GM21529 (cell line): Measurements from ENCODE around the gene ARHGAP1.

Experiments
- ATAC-seq: cut with Tn5 transposase; IDR thresholded peaks from one replicate; pipeline ENCODE4 v1.9.1; 2021; ENCODE audit not compliant: unreplicated experiment

Gene ARHGAP1

GRCh38 chr11:46695345-46696211 is 4.8 kb downstream of the ARHGAP1 start:
- ATAC-seq: no peak

- no peak for ATAC-seq
These were observed 5.8 kb downstream of the ARHGAP1 start for GRCh38 chr11:46694607-46695006.

- no peak for ATAC-seq
These were observed 6.3 kb downstream of the ARHGAP1 start for GRCh38 chr11:46694072-46694471.

GRCh38 chr11:46693597-46694012 is 6.8 kb downstream of the ARHGAP1 start:
- no peak for ATAC-seq

- no peak for ATAC-seq
These were observed 8.0 kb downstream of the ARHGAP1 start for GRCh38 chr11:46692450-46692849.

- no peak for ATAC-seq
These were observed 9.7 kb downstream of the ARHGAP1 start for GRCh38 chr11:46690702-46691101.

GRCh38 chr11:46686886-46687795 is 13.3 kb downstream of the ARHGAP1 start:
- ATAC-seq: no peak

GRCh38 chr11:46684367-46684766 is 16.1 kb downstream of the ARHGAP1 start:
- no peak for ATAC-seq

GRCh38 chr11:46682773-46683752 is 17.4 kb downstream of the ARHGAP1 start:
- ATAC-seq: no peak

- no peak for ATAC-seq
These were observed 18.6 kb downstream of the ARHGAP1 start for GRCh38 chr11:46681814-46682213.

- ATAC-seq: no peak
These were observed 19.6 kb downstream of the ARHGAP1 start for GRCh38 chr11:46680815-46681214.

GRCh38 chr11:46680164-46680760 is 20.2 kb downstream of the ARHGAP1 start:
- no peak for ATAC-seq

GRCh38 chr11:46679241-46680163 is 20.9 kb downstream of the ARHGAP1 start:
- no peak for ATAC-seq

- ATAC-seq: no peak
These were observed 21.7 kb downstream of the ARHGAP1 start for GRCh38 chr11:46678741-46679130.

GRCh38 chr11:46677991-46678740 is 22.3 kb downstream of the ARHGAP1 start:
- ATAC-seq: no peak

- no peak for ATAC-seq
These were observed 23.2 kb downstream of the ARHGAP1 start for GRCh38 chr11:46677169-46677568.

GRCh38 chr11:46676436-46677158 is 23.8 kb downstream of the ARHGAP1 start:
- ATAC-seq: no peak

- no peak for ATAC-seq
These were observed 24.5 kb downstream of the ARHGAP1 start for GRCh38 chr11:46675949-46676348.
